Gastrocnemius medialis (tissue), 4 donors: ENCODE results near the gene PSAT1.

ENCODE experiments used
- CTCF ChIP-seq, 5 experiments: fragments of 450-650 bp in 3 of 5; fragments of 200-600 bp in 2 of 5; sonication (generic) in 2 of 5; IDR thresholded peaks in 4 of 5; conservative IDR thresholded peaks in 1 of 5; 1 replicate in 4 of 5; 2 replicates in 1 of 5; pipeline ENCODE4 v1.5.1; 2016 to 2019; ENCODE audit warnings: antibody characterized with exemption in 5 of 5, mild to moderate bottlenecking in 3 of 5, moderate library complexity in 3 of 5
- POLR2A ChIP-seq, 2 donors: fragments of 450-650 bp; IDR thresholded peaks; one replicate each; pipeline ENCODE4 v1.6.1; 2017; ENCODE audit warnings: antibody characterized with exemption in 2 of 2, mild to moderate bottlenecking in 2 of 2, moderate library complexity in 2 of 2

- TF ChIP-seq CTCF (IDR thresholded peaks at IDR 0.05 in 4 of 5, conservative IDR thresholded peaks at IDR 0.05 in 1 of 5), result no peak
- TF ChIP-seq POLR2A (IDR thresholded peaks at IDR 0.05), result no peak
Observed at GRCh38 chr9:78278177-78278777, 18.6 kb upstream of the PSAT1 start.
